PC-3 (cell line): Measurements from ENCODE around the gene PDLIM4.

Experiments used
- CTCF ChIP-seq: fragments of 300-600 bp; sonication (generic); conservative IDR thresholded peaks from 2 replicates; pipeline ENCODE4 v1.5.1; 2017; ENCODE audit warnings: antibody characterized with exemption, low read depth, mild to moderate bottlenecking, low read length
- EZH2 ChIP-seq: fragments of 300-600 bp; sonication (generic); IDR thresholded peaks from one replicate; pipeline ENCODE4 v1.6.1; 2017; ENCODE audit warnings: antibody characterized with exemption, mild to moderate bottlenecking, low read length; ENCODE audit not compliant: unreplicated experiment

GRCh38 chr5:132209131-132209530, 48.4 kb upstream of the PDLIM4 start:
- TF ChIP-seq CTCF (no peak), EZH2 (no peak)
